Measurements from ENCODE around the gene ST8SIA5.

ST8SIA5 gene

DNA sequence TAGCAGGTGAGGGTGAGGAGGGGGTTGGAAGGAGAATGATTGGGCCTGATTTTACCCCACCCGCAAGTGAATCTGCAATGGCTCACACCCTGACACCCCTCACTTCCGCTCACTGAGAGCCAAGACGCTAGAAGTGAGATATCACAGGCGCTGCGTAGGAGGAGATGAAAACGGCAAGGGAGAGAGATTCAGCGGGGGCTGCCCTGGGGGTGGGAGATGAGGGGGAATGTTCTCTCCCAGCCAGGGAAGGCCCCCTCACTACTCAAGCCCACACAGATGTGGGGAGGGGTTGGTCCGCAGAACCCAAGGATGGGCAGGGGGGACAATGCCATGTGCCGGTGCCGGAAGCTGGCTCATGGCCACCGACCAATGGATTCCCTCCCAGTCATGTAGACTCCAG is 132.7 kb downstream of the ST8SIA5 start:
- DNase-seq (ENCODE audit: low spot score) = peak; percentile 3

GRCh38 chr18:46623541-46623940 is 133.3 kb downstream of the ST8SIA5 start:
- no peak for DNase-seq (ENCODE audit: low spot score)

- DNase-seq (ENCODE audit: low spot score) = no peak
Observed at GRCh38 chr18:46622999-46623398, 133.9 kb downstream of the ST8SIA5 start.

DNA sequence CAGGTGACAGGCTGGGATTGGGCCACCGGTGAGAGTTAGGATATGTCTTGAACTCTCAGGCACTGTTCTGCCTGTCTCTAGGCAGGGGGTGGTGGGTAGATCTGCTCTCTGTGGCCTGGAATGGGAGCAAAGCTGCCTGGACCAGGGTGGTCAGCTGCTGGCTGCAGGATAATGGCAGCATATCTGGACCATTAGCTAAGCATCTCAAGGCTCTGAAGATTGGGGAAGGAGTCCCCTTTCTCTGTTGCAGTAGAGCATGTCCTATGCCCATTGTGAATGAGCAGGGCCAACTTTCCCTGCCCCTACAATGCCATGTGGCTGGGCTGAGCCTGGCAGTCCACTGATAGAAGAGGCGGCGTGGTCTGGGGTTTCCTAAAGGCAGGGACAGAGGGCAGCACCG is 134.4 kb downstream of the ST8SIA5 start:
- DNase-seq (ENCODE audit: low spot score) = no peak

DNA sequence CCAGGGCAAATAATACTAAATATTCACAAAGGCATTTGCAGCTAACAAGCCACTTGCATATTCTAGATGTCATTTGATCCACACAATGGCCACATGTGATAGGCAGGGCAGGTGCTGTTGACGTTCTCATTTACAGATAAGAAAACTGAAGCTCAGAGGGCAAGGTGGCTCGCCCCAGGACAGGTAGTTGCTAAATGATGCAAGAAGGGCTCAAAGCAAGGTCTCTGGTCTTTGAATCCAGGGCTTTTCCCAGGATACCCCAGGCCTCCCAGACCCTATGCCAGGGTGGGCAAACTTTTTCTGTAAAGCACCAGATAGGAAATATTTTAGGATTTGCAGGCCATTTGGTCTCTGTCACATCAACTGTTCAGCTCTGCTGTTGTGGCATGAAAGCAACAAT is 135.0 kb downstream of the ST8SIA5 start:
- DNase-seq (ENCODE audit: low spot score) = no peak

DNA sequence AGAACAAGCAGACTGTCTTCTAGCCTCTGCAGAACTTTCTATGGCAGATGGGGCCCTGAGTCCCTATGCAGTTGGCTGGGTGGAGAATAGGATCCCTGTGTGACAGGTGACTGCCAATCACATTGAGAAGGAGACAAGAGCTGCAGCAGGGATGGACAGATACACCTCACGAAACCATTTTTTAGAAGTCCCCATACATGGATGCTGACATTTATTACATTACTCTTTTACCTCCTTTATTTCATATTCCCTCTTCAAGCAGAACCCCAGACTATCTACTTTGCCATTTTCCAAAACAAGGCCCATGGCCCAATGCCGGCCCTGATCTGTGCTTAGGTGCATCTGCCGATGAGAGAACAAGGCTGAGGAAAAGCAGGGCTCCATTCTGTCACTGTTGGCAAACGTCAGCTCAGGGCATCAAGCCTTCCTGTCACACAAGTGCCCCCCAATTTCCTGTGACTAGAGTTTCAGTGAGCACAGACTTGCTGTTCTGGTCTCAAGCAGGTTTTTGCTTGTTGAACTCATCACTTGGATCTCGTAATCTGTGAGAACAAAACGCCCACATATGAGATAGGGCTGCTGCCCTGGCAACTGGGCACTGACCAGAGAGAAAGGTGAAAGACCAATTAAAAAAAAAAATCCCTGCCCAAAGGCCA is 135.6 kb downstream of the ST8SIA5 start:
- no peak for DNase-seq (ENCODE audit: low spot score)

- no peak for DNase-seq (ENCODE audit: low spot score)
Observed at GRCh38 chr18:46619559-46619958, 137.3 kb downstream of the ST8SIA5 start.

All from CD4-positive, alpha-beta T cell treated with Interleukin-2 at 100 ng/mL for 4 hours (primary cell).